IMR-90 (cell line): ENCODE results near the gene DSTYK. TPM values are rescaled to one million over a fixed set of nuclear protein-coding genes. Genes with fewer than 3 reads are reported as not detected.
"Not testable (repeated sequence)": the region's sequence is repeated elsewhere in the genome, so short reads cannot be mapped to it uniquely, and the experiment has no call there.

Source experiments
- ATAC-seq: fragments of 200-7000 bp; cut with Tn5 transposase; 2 replicates; pipeline ENCODE4 v1.9.1; 2020; ENCODE audit warnings: low read depth, mild to moderate bottlenecking, moderate library complexity
- BruUV-seq: library from RNA; stranded (reverse); fragments of 400-500 nt; replicated peaks from 2 replicates; lab custom pipeline; 2021; lab: Mats Ljungman, UMichigan
- CTCF ChIA-PET: fragments of 300-600 bp; formaldehyde crosslinking; extraction: SDS; loops from one replicate; lab custom pipeline; 2021; ENCODE audit warnings: antibody characterized with exemption; lab: Yijun Ruan, JAX
- POLR2A ChIA-PET: fragments of 300-600 bp; sonication (Branson Sonifier 250); formaldehyde crosslinking; loops from one replicate; lab custom pipeline; 2022; ENCODE audit warnings: antibody characterized with exemption; ENCODE audit not compliant: unreplicated experiment; lab: Charles Lee
- DNase-seq: peaks from one replicate; pipeline ENCODE4 v3.0.0; 2013
- H2AFZ ChIP-seq: replicated peaks from 2 replicates; pipeline ENCODE3; 2013; ENCODE audit warnings: low read length, mild to moderate bottlenecking; ENCODE audit not compliant: poor library complexity
- H2AK5ac ChIP-seq: 2 replicates; pipeline ENCODE4 v1.6.1; 2013; ENCODE audit warnings: low read depth, low read length, inconsistent platforms
- H2AK9ac ChIP-seq: replicated peaks from 2 replicates; pipeline ENCODE3; 2013; ENCODE audit warnings: mild to moderate bottlenecking, low read depth, low read length, moderate library complexity; ENCODE audit not compliant: poor library complexity
- H2BK120ac ChIP-seq: 2 replicates; pipeline ENCODE4 v1.6.1; 2013; ENCODE audit warnings: low read depth, low read length, inconsistent platforms
- H2BK15ac ChIP-seq: 3 replicates; pipeline ENCODE4 v1.6.1; 2013; ENCODE audit warnings: low read depth, low read length, inconsistent platforms
- H2BK20ac ChIP-seq: 2 replicates; pipeline ENCODE4 v1.6.1; 2013; ENCODE audit warnings: low read depth, mild to moderate bottlenecking, inconsistent platforms, low read length, moderate library complexity
- H2BK5ac ChIP-seq: 2 replicates; pipeline ENCODE4 v1.6.1; 2013; ENCODE audit warnings: mild to moderate bottlenecking, low read depth, low read length, inconsistent platforms; ENCODE audit not compliant: poor library complexity, severe bottlenecking
- H3K14ac ChIP-seq: replicated peaks from 2 replicates; pipeline ENCODE4 v1.6.1; 2013; ENCODE audit warnings: low read depth, low read length, inconsistent platforms
- H3K18ac ChIP-seq: 2 replicates; pipeline ENCODE4 v1.6.1; 2013; ENCODE audit warnings: low read depth, low read length, control low read depth
- H3K23ac ChIP-seq: 2 replicates; pipeline ENCODE4 v1.6.1; 2013; ENCODE audit warnings: low read depth, low read length, inconsistent platforms
- H3K27ac ChIP-seq: 2 replicates; pipeline ENCODE4 v1.5.1; 2013; ENCODE audit warnings: mild to moderate bottlenecking, control low read depth, low read length; ENCODE audit not compliant: insufficient read depth
- H3K27me3 ChIP-seq: 2 replicates; pipeline ENCODE4 v1.6.1; 2013; ENCODE audit warnings: low read length; ENCODE audit not compliant: control insufficient read depth, insufficient read depth
- H3K36me3 ChIP-seq: 2 replicates; pipeline ENCODE4 v1.6.1; 2013; ENCODE audit warnings: low read length, mixed read lengths; ENCODE audit not compliant: control insufficient read depth, insufficient read depth
- H3K4ac ChIP-seq: 2 replicates; pipeline ENCODE4 v1.6.1; 2013; ENCODE audit warnings: low read depth, low read length, inconsistent platforms
- H3K4me1 ChIP-seq: 2 replicates; pipeline ENCODE4 v1.6.1; 2013; ENCODE audit warnings: low read length, mixed read lengths; ENCODE audit not compliant: control insufficient read depth, insufficient read depth
- H3K4me2 ChIP-seq: 2 replicates; pipeline ENCODE4 v1.6.1; 2013; ENCODE audit warnings: low read depth, mild to moderate bottlenecking, control low read depth, low read length, moderate library complexity
- H3K4me3 ChIP-seq: 2 replicates; pipeline ENCODE4 v1.5.1; 2013; ENCODE audit warnings: low read depth, mild to moderate bottlenecking, control low read depth, low read length, moderate library complexity; ENCODE audit not compliant: insufficient read depth
- H3K56ac ChIP-seq: 2 replicates; pipeline ENCODE4 v1.6.1; 2013; ENCODE audit warnings: low read length, inconsistent platforms; ENCODE audit not compliant: insufficient read depth; ENCODE audit errors: extremely low read depth
- H3K79me1 ChIP-seq, 2 experiments: 2 replicates each; pipeline ENCODE4 v1.6.1; 2013; ENCODE audit warnings: low read length in 2 of 2, inconsistent platforms in 1 of 2, low read depth in 1 of 2
- H3K9ac ChIP-seq: 2 replicates; pipeline ENCODE4 v1.6.1; 2013; ENCODE audit warnings: low read depth, low read length, control low read depth
- H3K9me1 ChIP-seq: 2 replicates; pipeline ENCODE4 v1.6.1; 2013; ENCODE audit warnings: low read length, inconsistent platforms; ENCODE audit not compliant: insufficient read depth
- H3K9me3 ChIP-seq: 2 replicates; pipeline ENCODE4 v1.6.1; 2013; ENCODE audit warnings: low read length; ENCODE audit not compliant: control insufficient read depth, insufficient read depth
- H4K20me1 ChIP-seq: 2 replicates; pipeline ENCODE4 v1.6.1; 2013; ENCODE audit warnings: low read length, inconsistent platforms; ENCODE audit not compliant: insufficient read depth
- H4K5ac ChIP-seq: 2 replicates; pipeline ENCODE4 v1.6.1; 2013; ENCODE audit warnings: mild to moderate bottlenecking, low read depth, low read length, control low read depth
- H4K8ac ChIP-seq, 2 experiments: 2 replicates each; pipeline ENCODE4 v1.6.1; 2013; ENCODE audit warnings: low read depth in 2 of 2, low read length in 2 of 2, control low read depth in 1 of 2, inconsistent platforms in 1 of 2
- H4K91ac ChIP-seq: 2 replicates; pipeline ENCODE4 v1.6.1; 2013; ENCODE audit warnings: low read depth, low read length, inconsistent platforms; ENCODE audit not compliant: insufficient read depth
- WGBS, 2 experiments: methylation state at CpG; one replicate each; pipeline versions ENCODE4 v1.1.5 to v1.1.7; 2013; ENCODE audit warnings: missing lambda C conversion rate in 2 of 2; ENCODE audit not compliant: insufficient read length in 1 of 2; ENCODE audit errors: extremely low coverage in 2 of 2; 5-methylcytosine and 5-hydroxymethylcytosine counted together
- dilution Hi-C: fragments of 300-500 bp; cut with HindIII; formaldehyde crosslinking; loops from one replicate; pipeline ENCODE4 v1.14.3; 2018; ENCODE audit warnings: low sequenced_read_pairs; ENCODE audit not compliant: unreplicated experiment
- in situ Hi-C: fragments of 300-500 bp; cut with MboI; formaldehyde crosslinking; loops from 3 replicates; pipeline ENCODE4 v1.14.3; 2019; ENCODE audit warnings: low sequenced_read_pairs, inconsistent platforms, mixed read lengths
- intact Hi-C: fragments of 100-400 bp; cut with micrococcal nuclease; formaldehyde crosslinking; loops from 2 replicates; pipeline ENCODE4 v1.10.0; 2022
- polyA plus RNA-seq, 3 experiments: library from polyadenylated mRNA; depleted of rRNA; stranded (reverse); fragments of >200 nt; gene quantifications; 2 replicates each; pipeline ENCODE4 v1.2.3, GENCODE V29; 2012; ENCODE audit warnings: low replicate concordance in 1 of 3
- total RNA-seq: library from RNA; depleted of rRNA; stranded (reverse); fragments of >200 nt; gene quantifications from 2 replicates; pipeline ENCODE4 v1.2.3, GENCODE V29; 2012

DSTYK gene
- total and polyA plus RNA-seq, 2 of the 4 experiments (the other 2 are of a cell fraction), result 8.0 to 18.3 TPM

GRCh38 chr1:205180331-205180730, 31.2 kb downstream of the DSTYK start:
- WGBS, 2 experiments, result no CpG with 5 or more reads among the region's 7 CpGs
- DNase-seq, dilution Hi-C loops: not testable (repeated sequence)

More at GRCh38 chr1:205180331-205180730, 31.2 kb downstream of the DSTYK start:
- H2BK5ac ChIP-seq, POLR2A ChIA-PET, BruUV-seq, H4K91ac ChIP-seq, H3K18ac ChIP-seq, H2AK9ac ChIP-seq, H3K9ac ChIP-seq, H3K56ac ChIP-seq, H3K4me2 ChIP-seq, H4K8ac ChIP-seq, H2BK15ac ChIP-seq, H3K27ac ChIP-seq, ATAC-seq, intact Hi-C loops, H3K14ac ChIP-seq, H2AK5ac ChIP-seq, H3K23ac ChIP-seq, in situ Hi-C loops, H3K4me1 ChIP-seq, H2BK20ac ChIP-seq, CTCF ChIA-PET, H3K4me3 ChIP-seq, H3K9me3 ChIP-seq, H2AFZ ChIP-seq, H4K20me1 ChIP-seq, H2BK120ac ChIP-seq, H3K4ac ChIP-seq, H4K5ac ChIP-seq, H3K36me3 ChIP-seq, H3K27me3 ChIP-seq: not testable (repeated sequence)
- H3K9me1 ChIP-seq, result peaks cover 12% of the 10 kb centered on the region
- peaks cover 27 to 69% of the 10 kb centered on the region in 2 experiments for H3K79me1 ChIP-seq
